ENCODE data around the gene ITIH1. TPM values are rescaled to one million over a fixed set of nuclear protein-coding genes. Genes with fewer than 3 reads are reported as not detected.
A peak's percentile ranks its signal among the peaks of the same experiment; 100 is the strongest.

ITIH1 gene
- total RNA-seq, 1 experiment from 2014 or later, result not detected

DNA sequence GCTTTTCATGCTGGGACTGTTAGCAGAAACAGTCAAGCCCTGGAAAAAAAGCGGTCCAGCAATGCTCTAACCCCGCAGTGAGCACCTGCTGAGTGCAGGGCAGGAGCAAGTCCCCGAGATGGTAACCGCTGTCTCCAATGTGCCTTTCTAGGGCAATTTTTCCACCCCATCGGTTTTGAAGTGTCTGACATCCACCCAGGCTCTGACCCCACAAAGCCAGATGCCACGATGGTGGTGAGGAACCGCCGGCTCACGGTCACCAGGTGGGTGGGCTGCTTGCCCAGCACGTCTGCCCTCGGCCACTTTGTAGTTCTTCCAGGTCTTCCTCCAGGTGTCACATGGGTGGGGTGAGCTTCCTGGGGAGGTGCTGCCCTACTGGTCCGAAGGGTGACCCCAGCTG, 14.0 kb downstream of the ITIH1 start:
- no peak overlapping the region for H3K4me3 Mint-ChIP-seq (ENCODE audit: unreplicated experiment)
- Histone ChIP-seq H3K4me3 (ENCODE audit: low read depth, low read length) (no peak overlapping the region), H3K9me3 (no peaks in the 10 kb centered on the region), H3K27me3 (replicated peaks; ENCODE audit: control insufficient read depth, insufficient read depth, low read length) (no peaks in the 10 kb centered on the region), H3K4me1 (no peaks in the 10 kb centered on the region), H3K36me3 (ENCODE audit: control insufficient read depth, insufficient read depth, low read length) (no peaks in the 10 kb centered on the region)
- TF ChIP-seq, protein P1, sequence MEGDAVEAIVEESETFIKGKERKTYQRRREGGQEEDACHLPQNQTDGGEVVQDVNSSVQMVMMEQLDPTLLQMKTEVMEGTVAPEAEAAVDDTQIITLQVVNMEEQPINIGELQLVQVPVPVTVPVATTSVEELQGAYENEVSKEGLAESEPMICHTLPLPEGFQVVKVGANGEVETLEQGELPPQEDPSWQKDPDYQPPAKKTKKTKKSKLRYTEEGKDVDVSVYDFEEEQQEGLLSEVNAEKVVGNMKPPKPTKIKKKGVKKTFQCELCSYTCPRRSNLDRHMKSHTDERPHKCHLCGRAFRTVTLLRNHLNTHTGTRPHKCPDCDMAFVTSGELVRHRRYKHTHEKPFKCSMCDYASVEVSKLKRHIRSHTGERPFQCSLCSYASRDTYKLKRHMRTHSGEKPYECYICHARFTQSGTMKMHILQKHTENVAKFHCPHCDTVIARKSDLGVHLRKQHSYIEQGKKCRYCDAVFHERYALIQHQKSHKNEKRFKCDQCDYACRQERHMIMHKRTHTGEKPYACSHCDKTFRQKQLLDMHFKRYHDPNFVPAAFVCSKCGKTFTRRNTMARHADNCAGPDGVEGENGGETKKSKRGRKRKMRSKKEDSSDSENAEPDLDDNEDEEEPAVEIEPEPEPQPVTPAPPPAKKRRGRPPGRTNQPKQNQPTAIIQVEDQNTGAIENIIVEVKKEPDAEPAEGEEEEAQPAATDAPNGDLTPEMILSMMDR (IDR thresholded peaks at IDR 0.05; ENCODE audit: insufficient read depth in 1 of 2, low read depth in 1 of 2, low read length in 1 of 2, severe bottlenecking in 1 of 2, unreplicated experiment in 1 of 2), result no peak
- H3K9me3 Mint-ChIP-seq (ENCODE audit: unreplicated experiment), result no peaks in the 10 kb centered on the region
- H3K27me3 Mint-ChIP-seq (ENCODE audit: insufficient read depth, unreplicated experiment), result no peaks in the 10 kb centered on the region
- no peaks in the 10 kb centered on the region for H3K4me1 Mint-ChIP-seq (ENCODE audit: low read depth, unreplicated experiment)
- no peaks in the 10 kb centered on the region for H3K36me3 Mint-ChIP-seq (ENCODE audit: insufficient read depth, unreplicated experiment)
- ChIA-PET CTCF (no interaction called here), POLR2A (no interaction called here)
- no TSS peak for BruUV-seq (replicated peaks)
- no peak overlapping the region for H3K27ac Mint-ChIP-seq (ENCODE audit: unreplicated experiment)
- intact Hi-C loops (cut with micrococcal nuclease; ENCODE audit: unreplicated experiment), result no loop called here
- no peak for DNase-seq

DNA sequence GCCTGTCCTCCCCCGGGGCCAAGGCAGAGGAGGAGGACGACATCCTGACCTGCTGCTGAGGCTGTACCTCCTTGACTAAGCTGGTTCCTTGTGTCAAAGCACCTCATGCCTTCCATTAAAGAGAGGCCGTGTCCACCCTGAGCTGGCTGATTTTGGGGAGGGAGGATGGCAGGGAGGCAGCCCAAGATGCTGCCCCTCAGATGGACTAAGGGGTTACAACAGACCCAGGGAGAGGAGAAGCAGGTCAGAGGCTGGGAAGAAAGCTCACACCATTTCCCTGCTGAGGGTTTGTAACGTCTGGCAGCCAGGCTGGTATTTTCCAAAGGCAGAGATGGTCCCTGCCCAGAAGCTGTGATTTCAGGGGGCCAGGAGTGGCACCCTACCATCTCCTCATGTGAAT, 14.5 kb downstream of the ITIH1 start:
- Histone ChIP-seq H3K4me1 (no peaks in the 10 kb centered on the region), H3K36me3 (ENCODE audit: control insufficient read depth, insufficient read depth, low read length) (no peaks in the 10 kb centered on the region), H3K9me3 (no peaks in the 10 kb centered on the region), H3K27me3 (replicated peaks; ENCODE audit: control insufficient read depth, insufficient read depth, low read length) (no peaks in the 10 kb centered on the region), H3K4me3 (ENCODE audit: low read depth, low read length) (no peak overlapping the region)
- H3K9me3 Mint-ChIP-seq (ENCODE audit: unreplicated experiment), result no peaks in the 10 kb centered on the region
- H3K27ac Mint-ChIP-seq (ENCODE audit: unreplicated experiment), result no peak overlapping the region
- intact Hi-C loops (cut with micrococcal nuclease; ENCODE audit: unreplicated experiment), result no loop called here
- H3K36me3 Mint-ChIP-seq (ENCODE audit: insufficient read depth, unreplicated experiment), result no peaks in the 10 kb centered on the region
- POLR2A ChIA-PET, result interaction anchor here (0.7 kb wide), 1 partner anchor 8 kb away, joined by 3 read pairs; no protein-coding TSS in a partner anchor
- H3K27me3 Mint-ChIP-seq (ENCODE audit: insufficient read depth, unreplicated experiment), result no peaks in the 10 kb centered on the region
- BruUV-seq (replicated peaks), result no TSS peak
- CTCF ChIA-PET, result interaction anchor here (1.0 to 2.0 kb wide), 4 partner anchors 9 to 29 kb away, joined by 3 to 8 read pairs (median 6); partner anchors contain the start of gene NEK4
- H3K4me1 Mint-ChIP-seq (ENCODE audit: low read depth, unreplicated experiment), result no peaks in the 10 kb centered on the region
- H3K4me3 Mint-ChIP-seq (ENCODE audit: unreplicated experiment), result no peak overlapping the region
- TF ChIP-seq, protein P1 (IDR thresholded peaks at IDR 0.05; ENCODE audit: insufficient read depth in 1 of 2, low read depth in 1 of 2, low read length in 1 of 2, severe bottlenecking in 1 of 2, unreplicated experiment in 1 of 2), result no peak
- DNase-seq, result no peak

DNA sequence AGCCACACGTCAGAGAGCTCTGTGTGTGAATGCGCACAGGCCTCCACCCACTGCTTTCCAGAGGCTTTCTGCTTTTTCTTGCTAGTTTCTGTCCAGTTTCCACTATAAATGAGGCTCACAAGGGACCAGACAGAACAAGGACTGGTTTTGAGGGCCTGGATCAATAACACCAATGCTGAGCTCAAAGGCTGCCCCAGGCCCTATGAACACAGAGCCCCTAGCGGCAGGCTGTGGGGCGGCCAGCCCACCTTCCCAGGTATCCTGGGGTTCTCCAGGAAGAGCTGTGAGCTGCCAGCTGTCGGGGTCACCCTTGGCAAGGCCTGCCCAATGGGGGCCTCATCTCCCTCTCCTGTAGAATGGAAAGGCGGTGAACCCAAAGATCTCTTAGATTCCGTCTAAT, 15.0 kb downstream of the ITIH1 start:
- H3K36me3 Mint-ChIP-seq (ENCODE audit: insufficient read depth, unreplicated experiment), result no peaks in the 10 kb centered on the region
- H3K27me3 Mint-ChIP-seq (ENCODE audit: insufficient read depth, unreplicated experiment), result no peaks in the 10 kb centered on the region
- H3K4me3 ChIP-seq (ENCODE audit: low read depth, low read length), result no peak overlapping the region
- H3K4me1 Mint-ChIP-seq (ENCODE audit: low read depth, unreplicated experiment), result no peaks in the 10 kb centered on the region
- ChIA-PET POLR2A (interaction anchor here (0.7 kb wide), 1 partner anchor 9 kb away, joined by 3 read pairs; no protein-coding TSS in a partner anchor), CTCF (interaction anchor here (0.6 to 2.0 kb wide), 5 partner anchors 8 to 28 kb away, joined by 3 to 8 read pairs (median 5); partner anchors contain the start of gene NEK4)
- no peak overlapping the region for H3K27ac Mint-ChIP-seq (ENCODE audit: unreplicated experiment)
- peak in 1 of 2 experiments; percentile 18 for DNase-seq
- no peaks in the 10 kb centered on the region for H3K36me3 ChIP-seq (ENCODE audit: control insufficient read depth, insufficient read depth, low read length)
- no TSS peak for BruUV-seq (replicated peaks)
- no peaks in the 10 kb centered on the region for H3K9me3 Mint-ChIP-seq (ENCODE audit: unreplicated experiment)
- no peaks in the 10 kb centered on the region for H3K27me3 ChIP-seq (replicated peaks; ENCODE audit: control insufficient read depth, insufficient read depth, low read length)
- no peaks in the 10 kb centered on the region for H3K4me1 ChIP-seq
- no peaks in the 10 kb centered on the region for H3K9me3 ChIP-seq
- no peak overlapping the region for H3K4me3 Mint-ChIP-seq (ENCODE audit: unreplicated experiment)
- TF ChIP-seq, protein P1 (IDR thresholded peaks at IDR 0.05; ENCODE audit: insufficient read depth in 1 of 2, low read depth in 1 of 2, low read length in 1 of 2, severe bottlenecking in 1 of 2, unreplicated experiment in 1 of 2), result peak in 1 of 2 experiments; percentile 55
- intact Hi-C loops (cut with micrococcal nuclease; ENCODE audit: unreplicated experiment), result no loop called here

Data from Caco-2 (cell line).